WTC11 (cell line): ENCODE measurements around the gene NRXN2. TPM values are rescaled to one million over a fixed set of nuclear protein-coding genes. Genes with fewer than 3 reads are reported as not detected.

ENCODE experiments used
- ATAC-seq: fragments of 200-7000 bp; cut with Tn5 transposase; 2 replicates; pipeline ENCODE4 v1.10.0; 2021; ENCODE audit warnings: mild to moderate bottlenecking, moderate library complexity
- CTCF ChIA-PET: fragments of 300-600 bp; sonication (Branson Sonifier 250); formaldehyde crosslinking; loops from one replicate; lab custom pipeline; 2021; ENCODE audit warnings: antibody characterized with exemption; lab: Charles Lee
- POLR2A ChIA-PET: fragments of 350-600 bp; sonication (Branson Sonifier 250); formaldehyde crosslinking; loops from one replicate; lab custom pipeline; 2021; ENCODE audit warnings: antibody characterized with exemption; lab: Charles Lee
- DNase-seq: peaks from one replicate; pipeline ENCODE4 v3.0.0; 2021; ENCODE audit warnings: low spot score
- H3K27ac Mint-ChIP-seq: 2 replicates; pipeline ENCODE4 v1.8.0; 2021; ENCODE audit warnings: mixed read lengths
- H3K27me3 Mint-ChIP-seq: 2 replicates; pipeline ENCODE4 v1.8.0; 2021; ENCODE audit warnings: low read depth, mild to moderate bottlenecking, moderate library complexity, mixed read lengths
- H3K36me3 Mint-ChIP-seq: 2 replicates; pipeline ENCODE4 v1.8.0; 2021; ENCODE audit warnings: mixed read lengths
- H3K4me1 Mint-ChIP-seq: 2 replicates; pipeline ENCODE4 v1.8.0; 2022; ENCODE audit warnings: mixed read lengths
- H3K4me3 Mint-ChIP-seq: 2 replicates; pipeline ENCODE4 v1.8.0; 2021; ENCODE audit warnings: mild to moderate bottlenecking, moderate library complexity, mixed read lengths
- H3K9me3 Mint-ChIP-seq: 2 replicates; pipeline ENCODE4 v1.8.0; 2021; ENCODE audit warnings: mixed read lengths
- AR ChIP-seq: fragments of 250-450 bp; sonication (Bioruptor Pico); IDR thresholded peaks from 2 replicates; pipeline ENCODE4 v1.9.0; 2021; ENCODE audit warnings: mild to moderate bottlenecking
- ATF3 ChIP-seq: sonication (generic); formaldehyde crosslinking; conservative IDR thresholded peaks from 2 replicates; pipeline ENCODE4 v1.8.1; 2022; ENCODE audit warnings: mild to moderate bottlenecking, missing genetic modification reagents
- E2F4 ChIP-seq: sonication (generic); formaldehyde crosslinking; IDR thresholded peaks from 2 replicates; pipeline ENCODE4 v1.8.1; 2022; ENCODE audit warnings: low read depth, mild to moderate bottlenecking, moderate library complexity, missing genetic modification reagents, borderline replicate concordance
- FOXP1 ChIP-seq: sonication (generic); formaldehyde crosslinking; IDR thresholded peaks from 2 replicates; pipeline ENCODE4 v1.8.0; 2022; ENCODE audit warnings: missing genetic modification reagents, mild to moderate bottlenecking, moderate library complexity, borderline replicate concordance
- JAZF1 ChIP-seq: fragments of 250-450 bp; sonication (Bioruptor Pico); IDR thresholded peaks from 2 replicates; pipeline ENCODE4 v1.9.0; 2021; ENCODE audit warnings: moderate library complexity, mild to moderate bottlenecking, inconsistent platforms
- JUN ChIP-seq: sonication (generic); formaldehyde crosslinking; IDR thresholded peaks from 2 replicates; pipeline ENCODE4 v1.8.0; 2023; ENCODE audit warnings: mild to moderate bottlenecking, missing genetic modification reagents
- MXD4 ChIP-seq: fragments of 250-450 bp; sonication (Bioruptor Pico); IDR thresholded peaks from 2 replicates; pipeline ENCODE4 v1.8.0; 2021; ENCODE audit warnings: mild to moderate bottlenecking, moderate library complexity, borderline replicate concordance
- OVOL2 ChIP-seq: fragments of 250-450 bp; sonication (Bioruptor Pico); IDR thresholded peaks from 2 replicates; pipeline ENCODE4 v1.9.0; 2021; ENCODE audit warnings: mild to moderate bottlenecking, borderline replicate concordance
- PRDM15 ChIP-seq: sonication (generic); formaldehyde crosslinking; IDR thresholded peaks from 2 replicates; pipeline ENCODE4 v1.8.0; 2022; ENCODE audit warnings: missing genetic modification reagents
- PREB ChIP-seq: sonication (generic); formaldehyde crosslinking; IDR thresholded peaks from 2 replicates; pipeline ENCODE4 v1.8.1; 2022; ENCODE audit warnings: mild to moderate bottlenecking, missing genetic modification reagents, moderate library complexity, borderline replicate concordance
- SMAD3 ChIP-seq: sonication (generic); formaldehyde crosslinking; IDR thresholded peaks from 2 replicates; pipeline ENCODE4 v1.8.0; 2022; ENCODE audit warnings: missing genetic modification reagents, mild to moderate bottlenecking, borderline replicate concordance
- TEAD1 ChIP-seq: sonication (generic); formaldehyde crosslinking; IDR thresholded peaks from 2 replicates; pipeline ENCODE4 v1.8.0; 2022; ENCODE audit warnings: mild to moderate bottlenecking, missing genetic modification reagents
- TP53 ChIP-seq: sonication (generic); formaldehyde crosslinking; IDR thresholded peaks from 2 replicates; pipeline ENCODE4 v1.8.1; 2023; ENCODE audit warnings: mild to moderate bottlenecking, missing genetic modification reagents
- ZBTB21 ChIP-seq: sonication (generic); formaldehyde crosslinking; IDR thresholded peaks from 2 replicates; pipeline ENCODE4 v1.8.1; 2023; ENCODE audit warnings: mild to moderate bottlenecking, missing genetic modification reagents, borderline replicate concordance
- ZBTB43 ChIP-seq: sonication (generic); formaldehyde crosslinking; IDR thresholded peaks from 2 replicates; pipeline ENCODE4 v1.8.1; 2023; ENCODE audit warnings: mild to moderate bottlenecking, missing genetic modification reagents
- ZMAT4 ChIP-seq: fragments of 250-450 bp; sonication (Bioruptor Pico); IDR thresholded peaks from 2 replicates; pipeline ENCODE4 v1.9.0; 2021; ENCODE audit warnings: mild to moderate bottlenecking
- ZNF121 ChIP-seq: sonication (generic); formaldehyde crosslinking; IDR thresholded peaks from 2 replicates; pipeline ENCODE4 v1.8.0; 2023; ENCODE audit warnings: missing genetic modification reagents
- ZNF281 ChIP-seq: sonication (generic); formaldehyde crosslinking; IDR thresholded peaks from 2 replicates; pipeline ENCODE4 v1.8.0; 2023; ENCODE audit warnings: mild to moderate bottlenecking, missing genetic modification reagents
- ZNF396 ChIP-seq: fragments of 250-450 bp; sonication (Bioruptor Pico); IDR thresholded peaks from 2 replicates; pipeline ENCODE4 v1.8.0; 2021; ENCODE audit warnings: mild to moderate bottlenecking, moderate library complexity, borderline replicate concordance
- ZSCAN18 ChIP-seq: fragments of 250-450 bp; sonication (Bioruptor Pico); IDR thresholded peaks from 2 replicates; pipeline ENCODE4 v2.1.2; 2022; ENCODE audit warnings: mild to moderate bottlenecking, moderate library complexity
- total RNA-seq: library from RNA; stranded (reverse); gene quantifications from 3 replicates; pipeline ENCODE4 v1.2.3, GENCODE V29; 2021

The NRXN2 gene
- total RNA-seq, 1 experiment from 2014 or later = 8.6 TPM

GRCh38 chr11:64762674-64763525, 39.9 kb upstream of the NRXN2 start:
- peak; percentile 18 for ATAC-seq
- DNase-seq = peak; percentile 53
- no peaks in the 10 kb centered on the region for H3K27me3 Mint-ChIP-seq
- H3K4me3 Mint-ChIP-seq = peak overlapping the region; percentile 43
- CTCF ChIA-PET = interaction anchor here (0.5 to 7.5 kb wide), 9 partner anchors 10 to 555 kb away, joined by 3 to 150 read pairs (median 6); partner anchors contain the start of genes ARL2, RASGRP2 and SF1
- no peaks in the 10 kb centered on the region for H3K9me3 Mint-ChIP-seq
- POLR2A ChIA-PET = interaction anchor here (0.6 to 5.0 kb wide), 4 partner anchors 12 to 204 kb away, joined by 3 to 45 read pairs (median 6); partner anchors contain the start of genes RASGRP2 and SF1
- H3K36me3 Mint-ChIP-seq = peaks cover 30% of the 10 kb centered on the region
- peak overlapping the region; percentile 98 for H3K27ac Mint-ChIP-seq
- H3K4me1 Mint-ChIP-seq = peaks cover 88% of the 10 kb centered on the region
- TF ChIP-seq OVOL2 (CRISPR knock-in tag) (no peak), TEAD1 (no peak), FOXP1 (no peak), TP53 (no peak), AR (CRISPR knock-in tag) (no peak), ATF3 (no peak), ZSCAN18 (CRISPR knock-in tag) (no peak), ZNF281 (CRISPR knock-in tag) (0 out of 2 replicates have a peak, but pooled peaks have one; percentile 37), JUN (CRISPR knock-in tag) (no peak), JAZF1 (CRISPR knock-in tag) (no peak), ZMAT4 (CRISPR knock-in tag) (no peak), ZNF121 (CRISPR knock-in tag) (no peak), PREB (CRISPR knock-in tag) (no peak), E2F4 (CRISPR knock-in tag) (no peak), ZNF396 (no peak), ZBTB21 (CRISPR knock-in tag) (no peak), PRDM15 (0 out of 2 replicates have a peak, but pooled peaks have one; percentile 3), MXD4 (no peak), ZBTB43 (CRISPR knock-in tag) (no peak), SMAD3 (no peak)
